T-helper 2 cell (primary cell): ENCODE measurements around the gene SNAP23.
A peak's percentile ranks its signal among the peaks of the same experiment; 100 is the strongest.
"Not testable (repeated sequence)": the region's sequence is repeated elsewhere in the genome, so short reads cannot be mapped to it uniquely, and the experiment has no call there.

Experiments used
- DNase-seq, 5 experiments: peaks; one replicate each; pipeline versions ENCODE4 v3.0.0 to v3.0.0-alpha.2; 2012 to 2022

SNAP23 gene

DNA sequence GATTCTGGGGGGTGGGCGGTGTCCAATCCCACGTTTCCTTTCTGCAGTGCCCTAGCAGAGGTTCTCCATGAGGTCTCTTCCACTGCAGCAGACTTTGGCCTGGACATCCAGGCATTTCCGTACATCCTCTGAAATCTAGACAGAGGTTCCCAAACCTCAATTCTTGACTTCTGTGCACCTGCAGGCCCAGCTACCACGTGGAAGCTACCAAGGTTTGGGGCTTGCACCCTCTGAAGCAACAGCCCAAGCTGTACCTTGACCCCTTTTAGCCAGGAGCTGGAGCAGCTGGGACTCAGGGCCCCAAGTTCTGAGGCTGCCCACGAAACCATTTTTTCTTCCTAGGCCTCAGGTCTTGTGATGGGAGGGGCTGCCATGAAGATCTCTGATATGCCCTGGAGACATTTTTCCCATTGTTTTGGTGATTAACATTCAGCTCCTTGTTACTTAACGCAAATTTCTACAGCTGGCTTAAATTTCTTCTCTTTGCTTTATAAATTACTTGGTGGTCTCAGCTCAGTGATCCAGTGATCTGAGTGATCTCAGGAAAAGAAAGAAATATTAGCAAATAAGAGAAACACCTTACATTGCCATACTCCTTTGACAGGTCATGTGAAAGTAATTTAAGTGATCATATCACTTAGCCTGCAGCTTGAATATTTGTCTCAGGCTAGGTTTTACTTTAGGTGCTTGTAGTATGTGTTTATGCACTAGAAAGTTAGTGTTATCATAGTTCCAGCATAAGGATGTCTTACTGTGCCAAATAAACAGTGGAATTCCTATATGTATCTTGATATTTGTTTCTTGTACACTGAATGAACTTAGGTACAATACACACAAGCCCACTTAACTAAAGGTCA, 3.0 kb downstream of the SNAP23 start:
- no peak for DNase-seq

DNA sequence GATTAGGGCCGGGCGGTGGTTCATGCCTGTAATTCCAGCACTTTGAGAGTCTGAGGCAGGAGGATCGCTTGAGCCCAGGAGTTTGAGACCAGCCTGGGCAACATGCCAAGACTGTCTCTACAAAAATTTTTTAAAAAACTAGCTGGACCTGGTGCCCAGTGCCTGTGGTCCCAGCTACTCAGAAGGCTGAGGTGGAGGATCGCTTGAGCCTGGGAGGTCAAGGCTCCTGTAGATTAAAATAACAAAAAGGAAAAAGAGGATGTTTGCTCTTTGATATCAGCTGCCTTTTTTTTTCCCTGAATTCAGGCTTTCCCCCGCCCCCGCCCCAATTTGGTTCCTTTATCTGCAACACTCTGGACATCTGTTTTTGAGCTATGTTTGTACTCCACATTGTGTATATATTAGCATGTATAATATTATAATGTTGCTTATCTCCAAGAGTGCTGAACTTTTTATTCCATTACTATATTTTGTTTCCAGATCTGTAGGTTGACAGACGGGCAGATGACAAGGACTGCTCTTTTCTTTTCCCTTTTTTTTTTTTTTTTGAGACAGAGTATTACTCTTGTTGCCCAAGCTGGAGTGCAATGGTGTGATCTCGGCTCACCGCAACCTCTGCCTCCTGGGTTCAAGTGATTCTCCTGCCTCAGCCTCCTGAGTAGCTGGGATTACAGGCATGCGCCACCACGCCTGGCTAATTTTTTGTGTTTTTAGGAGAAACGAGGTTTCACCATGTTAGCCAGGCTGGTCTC, 4.6 kb downstream of the SNAP23 start:
- DNase-seq: no peak

DNA sequence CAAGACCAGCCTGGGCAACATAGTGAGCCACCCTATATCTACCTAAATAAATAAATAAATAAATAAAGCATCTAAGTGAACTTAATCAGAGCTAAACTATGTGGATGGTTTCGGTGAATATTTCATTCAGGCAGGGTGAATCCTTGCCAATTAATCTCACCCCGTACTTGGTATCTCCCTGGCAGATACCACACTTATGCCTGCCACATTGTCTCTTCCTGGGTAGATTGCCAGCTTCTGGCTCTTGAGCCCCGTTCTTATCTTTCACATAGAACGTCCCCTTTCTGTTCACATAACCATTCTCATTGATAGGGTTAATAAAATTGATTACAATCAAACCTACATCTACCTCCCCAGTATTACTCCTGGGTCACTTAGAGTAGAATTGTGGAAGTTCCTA, 7.0 kb downstream of the SNAP23 start:
- DNase-seq: no peak

DNA sequence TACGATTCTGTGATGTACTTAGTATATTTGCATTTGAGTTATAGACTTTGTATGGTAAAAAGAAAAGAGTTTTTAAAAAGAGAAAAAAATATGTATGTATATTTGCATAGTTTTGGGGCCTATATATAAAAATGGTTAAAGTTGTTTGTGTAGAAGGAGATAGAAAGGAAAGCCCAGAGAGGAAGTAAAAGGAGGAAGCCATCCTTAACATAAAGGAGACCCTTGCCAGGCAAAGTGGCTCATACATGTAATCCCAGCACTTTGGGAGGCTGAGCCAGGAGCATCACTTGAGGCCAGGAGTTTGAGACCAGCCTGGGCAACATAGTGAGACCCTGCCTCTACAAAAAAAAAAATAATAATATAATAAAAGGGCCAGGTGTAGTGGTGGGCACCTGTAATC, 8.4 kb downstream of the SNAP23 start:
- no peak for DNase-seq

DNA sequence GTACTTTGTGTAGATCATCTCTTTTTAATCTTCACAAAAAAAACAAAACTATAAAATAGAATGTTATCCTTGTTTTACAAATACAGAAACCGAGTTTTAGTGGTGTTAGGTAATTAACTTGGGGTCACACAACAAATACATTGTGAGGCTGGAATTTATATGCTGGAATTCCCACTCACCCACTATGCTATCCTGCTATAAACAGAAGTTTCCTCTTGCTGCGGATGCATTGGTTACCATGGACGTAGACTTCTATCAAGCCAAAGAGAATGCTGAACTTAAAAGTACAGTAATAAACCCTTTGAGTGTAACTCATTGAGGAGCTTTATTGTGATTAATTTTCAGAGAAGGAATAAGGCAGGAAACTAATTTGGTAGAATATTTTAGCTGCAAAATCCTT, 9.2 kb downstream of the SNAP23 start:
- no peak for DNase-seq

DNA sequence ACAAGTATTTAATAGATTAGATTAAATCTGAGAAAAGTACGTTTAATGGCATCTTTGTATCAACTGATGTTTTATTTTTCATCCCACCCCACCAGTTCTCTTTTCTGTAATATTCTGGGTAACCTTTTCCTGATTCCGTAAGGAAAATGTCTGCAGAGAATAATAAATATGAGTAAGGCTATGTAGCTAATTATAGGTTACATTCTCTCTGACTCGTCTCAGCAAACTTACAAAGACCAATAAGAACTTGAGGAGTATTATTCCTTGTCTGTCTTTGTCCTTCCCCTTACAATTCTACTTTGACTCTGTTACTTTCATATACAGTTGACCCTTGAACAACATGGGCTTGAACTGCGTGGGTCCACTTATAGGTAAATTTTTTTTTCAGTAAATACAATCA, 12.1 kb downstream of the SNAP23 start:
- DNase-seq: no peak

DNA sequence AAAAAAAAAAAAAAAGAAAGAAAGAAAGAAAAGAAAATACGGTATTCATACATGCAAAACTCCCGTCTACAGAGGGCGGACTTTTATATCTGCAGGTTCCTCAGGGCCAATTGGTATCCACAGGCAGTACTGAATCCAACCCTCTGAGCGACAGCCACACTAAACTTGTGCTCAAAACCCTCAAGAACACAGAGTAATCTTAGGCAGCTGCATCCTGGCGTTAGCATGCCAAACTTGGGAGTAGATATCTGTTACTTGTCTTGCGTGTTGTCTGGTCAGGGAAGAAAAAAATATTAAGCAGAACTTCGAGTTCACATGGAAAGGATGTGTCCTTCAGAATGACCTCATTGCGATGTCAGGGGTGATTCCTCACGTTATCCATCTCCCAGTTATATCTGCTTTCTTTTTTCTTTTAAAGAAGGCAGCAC, 12.8 kb downstream of the SNAP23 start:
- no peak for DNase-seq

DNA sequence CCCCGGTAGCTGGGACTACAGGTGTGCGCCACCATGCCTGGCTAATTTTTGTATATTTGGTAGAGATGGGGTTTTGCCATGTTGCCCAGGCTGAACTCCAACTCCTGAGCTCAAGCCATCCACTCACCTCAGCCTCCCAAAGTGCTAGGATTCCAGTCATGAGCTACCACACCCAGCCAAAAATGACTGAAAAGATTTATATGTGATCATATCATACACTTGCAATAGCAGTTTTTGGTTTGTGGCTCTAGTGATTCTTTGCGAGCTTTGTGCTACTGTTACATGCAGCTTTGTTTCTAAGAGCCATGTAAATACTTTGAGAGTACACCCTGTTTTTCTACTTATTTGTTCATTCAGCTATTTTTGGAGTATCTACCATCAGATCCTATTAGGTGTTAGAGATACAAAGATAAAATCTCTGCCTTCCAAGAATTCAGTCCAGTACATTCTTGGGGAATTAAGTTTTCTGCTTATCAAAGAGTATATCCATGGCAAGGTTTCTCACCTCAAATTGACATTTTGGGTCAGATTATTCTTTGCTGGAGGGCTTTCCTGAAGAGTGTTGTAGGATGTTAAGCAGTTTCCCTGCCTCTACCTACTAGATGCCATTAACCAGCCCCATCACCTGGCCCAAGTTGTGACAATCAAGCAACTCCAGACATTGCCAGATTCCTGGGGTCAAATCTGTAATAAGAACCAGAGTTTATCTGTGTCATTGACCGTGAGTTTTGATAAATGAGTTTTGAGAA, 15.0 kb downstream of the SNAP23 start:
- DNase-seq: no peak

DNA sequence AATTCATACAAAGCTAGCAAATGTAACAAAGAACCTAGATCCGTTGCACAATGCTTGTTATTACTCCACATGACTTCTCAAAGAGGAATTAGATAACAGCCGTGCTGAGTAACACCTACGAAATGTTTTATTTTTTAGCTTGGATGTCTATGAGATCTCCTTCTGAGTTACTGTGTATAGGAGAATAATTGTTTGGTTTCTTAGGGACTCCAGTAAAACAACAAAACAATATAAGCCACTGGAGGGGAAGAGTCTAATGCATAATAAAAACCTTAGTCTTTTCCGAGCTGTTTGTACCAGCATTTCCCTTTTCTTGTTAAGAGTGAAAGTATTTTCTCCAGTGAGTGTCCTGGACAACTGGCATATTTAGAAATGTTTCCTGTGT, 15.6 kb downstream of the SNAP23 start:
- DNase-seq: no peak

DNA sequence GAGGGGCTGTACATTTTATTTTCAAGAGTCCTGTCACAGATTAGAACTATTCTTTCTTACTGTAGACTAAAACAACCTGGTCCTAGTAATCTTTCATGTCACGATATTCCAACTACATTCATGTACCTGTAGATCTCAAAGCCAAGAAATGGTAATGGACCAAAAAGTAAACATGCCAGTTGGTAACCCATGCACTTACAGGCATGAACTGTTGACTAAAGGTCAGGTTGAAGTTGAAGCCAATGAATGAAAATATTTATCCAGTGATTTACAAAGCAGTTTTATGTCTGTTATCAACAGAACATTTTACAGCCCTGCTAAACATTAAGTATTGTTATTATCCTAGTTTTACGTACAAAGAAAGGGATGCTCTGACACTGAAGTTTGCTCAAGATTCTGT, 27.9 kb downstream of the SNAP23 start:
- DNase-seq: no peak

DNA sequence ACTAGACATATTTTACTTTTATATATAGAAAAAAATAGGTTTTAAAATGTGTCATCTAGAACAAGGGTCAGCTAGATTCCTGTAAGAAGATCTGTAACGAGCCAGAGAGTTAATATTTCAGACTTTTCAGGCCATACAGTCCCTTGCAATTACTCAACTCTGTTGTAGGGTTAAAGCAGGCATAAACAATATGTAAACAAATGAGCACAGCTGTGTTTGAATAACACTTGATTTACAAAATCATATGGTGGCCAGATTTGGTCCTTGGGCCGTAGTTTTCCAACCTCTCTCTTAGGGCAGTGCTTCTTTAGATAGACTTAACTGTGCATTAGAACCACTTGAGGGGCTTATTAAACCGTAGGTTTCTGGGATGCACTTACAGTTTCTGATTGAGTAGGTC, 33.5 kb downstream of the SNAP23 start:
- no peak for DNase-seq

DNA sequence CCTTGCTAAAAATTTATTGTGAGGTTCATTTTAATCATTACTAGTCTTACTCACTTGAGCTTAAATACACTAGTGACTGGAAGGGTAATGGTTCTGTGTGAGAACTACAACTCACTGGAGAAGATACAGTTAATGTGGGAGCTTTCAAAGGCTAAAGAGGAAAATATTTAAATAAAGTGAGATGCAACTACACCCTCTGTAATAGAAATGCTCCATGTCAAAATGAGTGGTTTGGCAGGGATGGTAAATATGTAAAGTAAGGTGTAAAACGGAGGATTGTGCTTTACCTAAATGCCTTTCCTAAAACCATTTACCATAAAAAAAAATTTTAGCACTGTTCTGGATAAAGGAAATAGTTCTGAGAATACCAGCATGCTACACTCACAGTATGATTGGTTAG, 37.8 kb downstream of the SNAP23 start:
- DNase-seq: no peak

DNA sequence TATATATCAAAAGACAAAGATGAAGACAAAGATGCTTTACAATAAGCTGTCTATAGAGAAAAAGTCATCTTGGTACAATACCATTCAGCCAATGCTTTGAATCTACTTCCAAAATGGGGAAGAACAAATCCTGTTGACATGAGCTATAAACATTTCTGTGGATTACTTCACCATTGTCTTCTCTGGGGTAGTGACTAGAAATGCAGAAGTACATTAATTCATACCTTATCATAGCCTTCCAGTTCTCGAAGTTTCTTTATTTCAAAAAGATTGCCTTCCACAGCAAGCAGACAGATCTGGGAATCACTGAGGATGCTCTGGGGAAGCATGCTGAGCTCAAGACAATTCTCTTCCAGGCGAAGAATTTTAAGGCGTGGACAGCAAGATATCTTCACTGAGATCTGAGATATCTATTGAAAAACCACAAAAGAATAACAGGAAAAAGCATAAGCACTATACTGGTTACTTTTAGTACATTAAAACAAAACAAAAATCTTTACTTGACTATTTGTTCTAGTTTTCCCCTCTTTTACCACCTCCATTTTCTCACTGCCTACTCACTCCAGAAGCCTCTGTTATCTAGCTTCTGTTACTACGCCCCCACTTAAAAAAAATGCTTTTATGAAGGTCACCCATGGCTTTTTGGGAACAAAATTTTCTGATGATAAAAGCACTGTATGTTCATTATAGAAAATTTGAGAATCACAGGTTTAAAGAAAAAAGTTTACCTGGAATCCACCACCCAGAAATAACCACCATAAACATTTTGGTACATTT, 49.6 kb downstream of the SNAP23 start:
- DNase-seq: no peak

DNA sequence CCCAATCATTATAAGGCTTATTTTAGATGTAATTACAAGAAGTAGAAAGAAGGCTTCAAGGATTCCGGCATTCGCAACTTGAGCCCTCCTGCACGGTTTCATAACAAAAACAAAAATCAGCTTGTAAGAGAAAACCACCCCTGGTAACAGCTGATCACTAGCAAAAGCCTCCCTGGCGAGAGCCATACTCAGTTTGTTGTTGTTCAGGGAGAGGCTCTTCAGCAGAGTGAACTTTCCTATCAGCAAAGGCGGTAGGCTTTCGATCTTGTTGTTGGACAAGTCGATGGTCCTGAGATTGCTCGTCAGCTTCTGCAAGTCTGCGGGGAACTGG, 52.4 kb downstream of the SNAP23 start:
- peak in 1 of 5 experiments; percentile 54 for DNase-seq

DNA sequence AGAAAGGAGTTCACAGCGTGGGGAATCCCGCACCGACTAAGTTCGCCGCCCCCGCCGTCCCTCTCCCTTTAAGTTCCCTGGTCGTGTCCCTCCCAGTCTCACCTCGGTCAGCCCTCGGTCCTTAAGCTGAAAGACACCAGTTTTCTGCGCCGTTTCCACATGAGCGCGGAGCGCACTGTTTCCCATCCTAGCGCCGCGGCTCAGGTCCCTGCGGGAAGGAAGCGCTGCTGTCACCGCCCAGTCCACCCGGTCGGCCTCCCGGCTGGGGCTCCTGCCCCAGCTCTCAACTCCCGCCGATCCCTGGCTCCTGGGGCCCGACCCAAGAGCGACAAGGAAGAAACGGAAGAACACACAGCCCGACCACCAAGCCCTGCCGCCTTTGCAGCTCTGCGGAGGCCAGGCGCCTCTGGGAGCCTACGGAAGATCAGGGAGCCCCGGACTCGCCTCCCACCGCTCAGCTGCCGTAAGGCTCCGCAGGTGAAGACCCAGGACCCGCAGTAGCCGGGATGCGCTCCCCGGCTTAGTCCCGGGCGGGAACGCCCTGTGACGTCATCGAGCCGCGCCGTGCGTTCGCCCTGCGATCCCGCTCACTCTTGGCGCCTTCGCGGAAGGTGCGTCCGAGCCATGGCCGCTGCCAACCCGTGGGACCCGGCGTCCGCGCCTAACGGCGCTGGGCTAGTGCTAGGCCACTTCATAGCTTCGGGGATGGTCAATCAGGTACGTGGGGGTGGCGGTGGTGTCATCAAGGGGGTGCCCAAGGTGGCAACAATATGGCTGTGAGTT, 53.0 kb downstream of the SNAP23 start, which contains the start of the genes HAUS2 and LRRC57:
Gene HAUS2, plus strand, starts transcription at position 590 of the 783 bp plus-strand sequence. Its CDS starts 35 bp downstream, at position 625.
Gene LRRC57, minus strand, starts transcription at position 545 of the 783 bp plus-strand sequence. Its CDS starts 359 bp downstream, at position 186.
- DNase-seq: peak; percentile 76 to 88 (median 84)

DNA sequence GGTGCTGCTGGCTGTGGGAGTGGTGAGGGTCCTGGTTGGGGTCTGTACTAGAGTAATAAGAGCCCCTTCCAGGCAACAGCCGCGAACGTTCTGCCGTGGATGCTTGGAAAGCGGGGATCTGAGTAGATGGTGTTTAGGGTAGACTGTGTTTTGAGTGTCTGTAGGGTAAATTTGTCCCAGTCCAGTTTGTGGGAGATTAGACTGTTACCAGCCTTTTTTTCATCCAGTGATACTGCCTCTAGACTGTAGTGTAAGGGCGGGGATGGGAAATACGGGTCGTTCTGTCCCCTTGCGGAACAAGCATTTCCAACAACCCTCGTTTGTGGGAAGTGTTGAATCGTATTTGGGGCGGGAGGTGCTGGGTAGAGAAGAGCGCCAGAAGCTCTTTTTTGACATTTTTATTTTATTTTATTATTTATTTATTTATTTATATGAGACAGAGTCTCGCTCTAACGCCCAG, 53.6 kb downstream of the SNAP23 start:
- peak in 2 of 5 experiments; percentile 6 to 59 for DNase-seq

DNA sequence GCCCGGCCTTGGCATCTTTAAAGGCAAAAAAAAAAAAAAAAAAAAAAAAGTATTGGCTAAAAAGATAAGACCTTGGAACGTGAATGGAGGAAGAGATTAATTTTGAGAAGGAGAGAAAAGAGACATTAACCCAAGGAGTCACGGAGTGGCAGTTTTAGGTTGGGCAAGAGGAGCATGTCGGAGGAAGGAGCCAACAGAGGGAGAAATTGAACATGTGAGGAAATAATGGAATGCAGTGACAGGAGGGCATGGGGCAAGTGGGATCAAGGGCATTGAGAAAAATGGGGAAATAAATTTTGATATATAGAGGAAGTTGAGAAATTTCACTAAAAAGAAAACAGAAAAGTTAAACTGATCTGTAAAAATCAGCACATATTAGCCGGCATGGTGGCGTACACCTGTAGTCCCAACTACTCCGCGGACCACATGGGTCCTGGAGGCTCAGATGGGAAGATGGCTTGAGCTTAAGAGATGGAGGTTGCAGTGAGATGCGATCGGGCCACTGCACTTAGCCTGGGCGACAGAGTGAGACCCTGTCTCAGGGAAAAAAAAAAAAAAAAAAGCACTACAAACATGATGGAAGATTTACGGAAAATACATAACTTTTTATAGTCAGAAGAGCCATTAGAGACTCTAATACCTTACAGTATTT, 54.4 kb downstream of the SNAP23 start:
- DNase-seq: no peak

DNA sequence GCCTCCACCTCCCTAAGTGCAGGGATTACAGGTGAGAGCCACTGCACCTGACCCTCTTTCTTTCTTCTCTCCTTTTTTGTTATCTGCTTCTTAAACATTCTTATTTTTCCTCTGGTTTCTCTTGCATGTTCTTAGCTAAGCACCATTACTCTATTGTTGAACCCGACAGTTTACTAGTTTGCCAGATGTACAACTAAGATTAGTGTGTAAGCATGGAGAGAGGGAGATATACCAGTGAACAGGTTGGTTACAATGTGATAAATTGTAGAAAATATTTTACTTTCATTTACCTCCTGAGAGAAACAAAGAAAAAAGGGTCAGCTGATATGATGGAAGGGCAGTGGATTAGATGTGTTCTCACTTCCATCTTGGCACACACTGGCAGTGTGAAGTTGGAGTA, 58.1 kb downstream of the SNAP23 start:
- no peak for DNase-seq

DNA sequence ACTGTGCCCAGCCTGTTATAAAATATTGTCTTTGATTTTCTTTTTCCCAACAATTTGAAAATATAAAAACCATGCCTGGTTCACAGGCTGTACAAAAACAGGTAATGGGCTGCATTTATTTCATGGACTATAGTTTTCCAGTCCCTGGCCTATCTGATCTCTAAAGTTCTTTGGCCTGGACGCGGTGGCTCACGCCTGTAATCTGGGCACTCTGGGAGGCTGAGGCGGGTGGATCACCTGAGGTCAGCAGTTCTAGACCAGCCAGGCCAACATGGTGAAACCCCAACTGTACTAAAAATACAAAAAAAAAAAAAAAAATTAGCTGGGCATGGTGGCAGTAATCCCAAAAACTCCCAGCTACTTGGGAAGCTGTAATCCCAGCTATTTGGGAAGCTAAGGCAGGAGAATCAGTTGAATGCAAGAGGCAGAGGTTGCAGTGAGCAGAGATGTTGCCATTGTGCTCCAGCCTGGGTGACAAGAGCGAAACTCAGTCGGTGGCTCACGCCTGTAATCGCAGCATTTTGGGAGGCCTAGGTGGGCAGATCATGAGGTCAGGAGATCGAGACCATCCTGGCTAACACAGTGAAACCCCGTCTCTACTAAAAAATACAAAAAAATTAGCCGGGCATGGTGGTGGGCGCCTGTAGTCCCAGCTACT, 61.2 kb downstream of the SNAP23 start:
- not testable (repeated sequence) for DNase-seq

DNA sequence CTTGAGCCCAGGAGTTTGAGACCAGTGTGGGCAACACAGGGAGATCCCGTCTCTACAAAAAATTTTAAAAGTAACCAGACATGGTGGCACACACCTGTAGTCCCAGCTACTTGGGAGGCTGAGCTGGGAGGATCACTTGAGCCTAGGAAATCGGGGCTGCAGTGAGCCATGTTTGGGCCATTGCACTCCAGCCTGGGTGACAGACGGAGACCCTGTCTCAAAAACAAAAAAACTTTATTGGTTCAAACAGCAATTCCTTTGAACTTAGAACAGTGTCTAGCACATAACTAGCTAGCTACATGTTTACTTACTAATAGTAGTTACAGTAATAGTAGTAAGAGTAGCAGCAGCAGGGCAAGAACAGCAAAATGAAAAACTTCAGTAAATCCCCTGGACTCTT, 63.3 kb downstream of the SNAP23 start:
- no peak for DNase-seq
